ENCODE measurements around the gene TBX18. TPM values are rescaled to one million over a fixed set of nuclear protein-coding genes. Genes with fewer than 3 reads are reported as not detected.

TBX18 gene
- polyA plus RNA-seq, 1 experiment = 34.5 TPM

GRCh38 chr6:84767526-84768201, 3.3 kb upstream of the TBX18 start:
- H3K27me3 ChIP-seq (ENCODE audit: control insufficient read depth, insufficient read depth, low read length) = peaks cover 1% of the 10 kb centered on the region; the same call in 1 of the 2 replicates
- DNase-seq (ENCODE audit: low read depth) = no peak
- H3K36me3 ChIP-seq (ENCODE audit: control insufficient read depth, insufficient read depth, low read length) = no peaks in the 10 kb centered on the region
- TF ChIP-seq CTCF (IDR thresholded peaks at IDR 0.05; ENCODE audit: insufficient read depth, low read depth, low read length) = no peak
- ChIA-PET CTCF (interaction anchor here (0.8 kb wide), 1 partner anchor 10 kb away, joined by 3 read pairs; no protein-coding TSS in a partner anchor), POLR2A (no interaction called here)
- no peak overlapping the region for H3K4me3 ChIP-seq (ENCODE audit: low read depth, low read length)

GRCh38 chr6:84766799-84767525, 2.6 kb upstream of the TBX18 start:
- H3K36me3 ChIP-seq (ENCODE audit: control insufficient read depth, insufficient read depth, low read length) = no peaks in the 10 kb centered on the region
- H3K27me3 ChIP-seq (ENCODE audit: control insufficient read depth, insufficient read depth, low read length) = no peaks in the 10 kb centered on the region
- TF ChIP-seq CTCF (IDR thresholded peaks at IDR 0.05; ENCODE audit: insufficient read depth, low read depth, low read length) = no peak
- no peak overlapping the region for H3K4me3 ChIP-seq (ENCODE audit: low read depth, low read length)
- CTCF ChIA-PET = no interaction called here
- POLR2A ChIA-PET = no interaction called here
- no peak for DNase-seq (ENCODE audit: low read depth)

- DNase-seq (ENCODE audit: low read depth) = no peak
- no peaks in the 10 kb centered on the region for H3K36me3 ChIP-seq (ENCODE audit: control insufficient read depth, insufficient read depth, low read length)
- TF ChIP-seq CTCF (IDR thresholded peaks at IDR 0.05; ENCODE audit: insufficient read depth, low read depth, low read length) = no peak
- CTCF ChIA-PET = no interaction called here
- no peaks in the 10 kb centered on the region for H3K27me3 ChIP-seq (ENCODE audit: control insufficient read depth, insufficient read depth, low read length)
- POLR2A ChIA-PET = no interaction called here
- no peak overlapping the region for H3K4me3 ChIP-seq (ENCODE audit: low read depth, low read length)
Observed at GRCh38 chr6:84766118-84766798, 1.9 kb upstream of the TBX18 start.

- POLR2A ChIA-PET = interaction anchor here (0.6 kb wide), 1 partner anchor 829 kb away, joined by 5 read pairs; the partner anchor contains the start of gene SNX14
Observed at GRCh38 chr6:84763886-84764331, 489 bp downstream of the TBX18 start.

More at GRCh38 chr6:84763886-84764331, 489 bp downstream of the TBX18 start:
- CTCF ChIA-PET = interaction anchor here (1.1 to 1.9 kb wide), 2 partner anchors 10 to 15 kb away, joined by 6 to 9 read pairs; no protein-coding TSS in a partner anchor
- no peak for DNase-seq (ENCODE audit: low read depth)
- Histone ChIP-seq H3K36me3 (ENCODE audit: control insufficient read depth, insufficient read depth, low read length) (no peaks in the 10 kb centered on the region), H3K4me3 (ENCODE audit: low read depth, low read length) (peak overlapping the region; percentile 78), H3K27me3 (ENCODE audit: control insufficient read depth, insufficient read depth, low read length) (no peaks in the 10 kb centered on the region)
- no peak for TF ChIP-seq CTCF (IDR thresholded peaks at IDR 0.05; ENCODE audit: insufficient read depth, low read depth, low read length)

Measured in BJ (cell line).